MV-4-11 (cell line): Measurements from ENCODE around the gene MICALL2.
"Not testable (repeated sequence)": the region's sequence is repeated elsewhere in the genome, so short reads cannot be mapped to it uniquely, and the experiment has no call there.

Experiments used
- DNase-seq: peaks from one replicate; lab custom pipeline; 2025; lab: John Stamatoyannopoulos, UW

MICALL2 gene

GRCh38 chr7:1447551-1448244, 11.6 kb downstream of the MICALL2 start:
- DNase-seq = no peak

DNA sequence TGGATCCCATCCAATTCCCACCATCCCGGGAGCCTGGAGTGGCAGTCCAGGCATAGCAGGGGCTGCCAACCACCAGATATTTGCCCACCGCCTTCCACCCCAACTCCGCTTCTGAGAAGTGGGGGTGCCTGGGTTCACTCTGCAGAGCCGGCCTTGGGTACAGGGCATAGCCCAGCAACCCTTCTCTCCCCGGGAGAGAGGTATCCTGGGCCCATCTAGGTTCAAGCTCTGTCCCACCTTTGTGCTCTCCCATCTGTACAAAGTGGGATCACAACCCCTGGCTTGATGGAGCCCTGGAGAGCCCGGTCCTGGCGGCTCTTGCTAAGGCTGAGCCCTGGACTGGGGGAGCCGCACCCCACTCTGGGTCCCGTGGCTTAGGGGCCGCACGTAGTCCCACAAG, 12.2 kb downstream of the MICALL2 start:
- DNase-seq = no peak

GRCh38 chr7:1446620-1447032, 12.6 kb downstream of the MICALL2 start:
- no peak for DNase-seq

- DNase-seq = not testable (repeated sequence)
Observed at GRCh38 chr7:1446026-1446425, 13.2 kb downstream of the MICALL2 start.

DNA sequence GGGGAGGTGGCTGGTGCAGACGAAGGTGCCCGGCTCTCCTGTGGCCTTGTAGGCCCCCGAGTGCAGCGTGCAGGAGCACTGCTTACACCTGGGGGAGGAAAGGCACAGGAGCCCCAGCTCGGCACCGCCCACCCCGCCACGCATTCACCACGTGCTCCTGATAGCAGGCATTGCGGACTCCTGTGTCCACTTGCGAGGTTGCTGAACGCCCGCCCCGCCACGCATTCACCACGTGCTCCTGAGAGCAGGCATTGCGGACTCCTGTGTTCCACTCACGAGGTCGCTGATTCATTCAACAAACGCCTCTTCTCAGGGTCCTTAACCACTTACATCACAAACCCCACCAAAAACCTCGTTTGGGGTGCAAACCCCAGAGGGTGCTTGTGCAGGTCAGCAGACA, 13.9 kb downstream of the MICALL2 start:
- no peak for DNase-seq

DNA sequence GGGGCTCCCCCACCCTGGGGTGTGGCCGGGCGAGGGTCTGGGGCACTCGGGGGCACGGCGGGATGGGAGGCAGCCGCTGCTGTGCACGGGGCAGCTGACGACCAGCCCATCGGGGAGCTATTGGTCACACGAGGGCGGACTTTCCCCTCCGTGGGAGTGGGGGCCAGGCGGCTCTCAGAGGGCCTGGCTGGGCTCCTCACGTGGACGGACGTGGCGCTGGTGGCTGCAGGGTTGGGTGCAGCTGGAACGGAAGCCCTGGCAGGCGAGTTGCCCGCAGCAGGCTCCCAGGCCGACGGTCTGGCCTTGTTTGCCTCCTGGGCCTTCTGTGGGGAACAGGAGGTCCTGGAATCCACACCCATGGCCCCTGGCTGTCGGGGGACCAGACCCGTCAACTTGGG, 14.3 kb downstream of the MICALL2 start:
- no peak for DNase-seq

- no peak for DNase-seq
Observed at GRCh38 chr7:1444214-1444924, 14.9 kb downstream of the MICALL2 start.

DNA sequence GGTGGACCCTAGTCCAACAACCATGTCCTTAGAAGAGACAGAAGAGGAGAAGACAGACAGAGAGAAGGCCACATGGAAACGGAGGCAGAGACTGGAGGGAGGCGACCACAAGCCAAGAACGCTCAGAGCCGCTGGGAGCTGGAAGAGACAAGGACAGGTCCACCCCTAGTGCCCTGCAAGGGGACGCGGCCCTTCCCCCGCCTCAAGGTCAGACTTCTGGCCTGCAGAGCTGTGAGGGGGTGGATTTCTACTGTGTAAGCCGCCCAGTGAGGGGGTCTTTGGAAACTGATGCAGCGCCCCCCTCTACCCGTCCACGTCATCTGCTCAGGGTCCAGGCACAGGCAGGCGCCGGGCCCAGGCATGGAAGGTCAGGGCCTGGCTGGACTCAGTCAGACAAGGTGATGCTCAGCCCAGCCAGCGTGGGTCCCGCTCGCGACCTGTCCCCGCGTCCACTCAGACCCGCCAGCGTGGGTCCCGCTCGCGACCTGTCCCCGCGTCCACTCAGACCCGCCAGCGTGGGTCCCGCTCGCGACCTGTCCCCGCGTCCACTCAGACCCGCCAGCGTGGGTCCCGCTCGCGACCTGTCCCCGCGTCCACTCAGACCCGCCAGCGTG, 15.6 kb downstream of the MICALL2 start:
- not testable (repeated sequence) for DNase-seq

GRCh38 chr7:1442355-1443124, 16.7 kb downstream of the MICALL2 start:
- DNase-seq = no peak

DNA sequence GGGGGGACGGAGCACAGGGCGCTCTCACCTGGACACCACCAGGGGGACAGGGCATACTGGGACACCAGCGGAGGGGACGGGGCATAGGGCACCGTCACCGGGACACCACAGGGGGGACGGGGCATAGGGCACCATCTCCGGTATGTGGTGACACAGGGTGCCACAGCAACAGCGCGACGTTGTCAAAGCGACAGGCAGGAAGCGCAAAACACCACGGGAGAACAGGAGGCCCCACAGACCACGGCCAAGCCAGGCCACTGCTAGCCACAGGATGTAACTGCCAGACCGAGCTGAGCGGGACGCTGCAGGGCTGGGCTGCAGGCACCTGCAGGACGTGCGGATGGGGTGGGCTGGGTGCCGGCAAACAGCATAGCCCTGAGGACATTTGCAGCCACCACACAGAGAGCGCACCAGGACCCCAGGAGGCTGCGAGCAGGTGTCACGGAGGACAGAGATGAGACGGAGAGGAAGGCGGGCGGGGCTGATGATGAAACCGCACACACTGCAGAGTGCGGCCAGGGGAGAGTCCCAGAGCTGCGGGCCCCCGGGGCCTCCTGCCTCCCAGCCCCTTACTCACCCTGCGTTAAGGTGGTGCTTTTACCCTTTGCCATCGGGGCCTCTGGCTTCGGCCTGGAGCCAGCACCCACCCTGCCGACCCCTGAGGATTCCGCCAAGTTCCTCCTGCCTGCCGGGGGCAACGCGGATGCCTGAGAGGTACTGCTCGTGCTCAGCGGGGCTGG, 17.5 kb downstream of the MICALL2 start:
- DNase-seq = no peak

DNA sequence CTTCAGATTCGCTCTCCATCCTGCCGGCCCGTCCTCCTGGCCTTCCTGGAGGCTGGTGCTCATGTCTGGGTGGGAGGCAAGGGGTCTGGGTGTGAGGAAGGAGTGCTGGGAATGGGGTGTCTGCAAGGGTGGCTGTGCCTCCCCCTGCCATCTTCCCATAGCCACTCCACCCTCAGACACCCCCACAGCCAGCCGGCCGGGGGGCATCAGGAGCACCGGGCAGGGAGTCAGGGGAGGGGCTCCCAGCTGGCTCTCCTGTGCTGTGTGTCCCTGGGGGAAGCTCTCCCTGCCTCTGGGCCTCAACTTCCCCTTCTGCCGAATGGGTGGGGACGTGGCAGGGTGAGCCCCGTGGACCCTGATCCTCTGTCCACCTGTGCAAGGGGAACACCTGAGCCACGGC, 18.6 kb downstream of the MICALL2 start:
- no peak for DNase-seq

DNA sequence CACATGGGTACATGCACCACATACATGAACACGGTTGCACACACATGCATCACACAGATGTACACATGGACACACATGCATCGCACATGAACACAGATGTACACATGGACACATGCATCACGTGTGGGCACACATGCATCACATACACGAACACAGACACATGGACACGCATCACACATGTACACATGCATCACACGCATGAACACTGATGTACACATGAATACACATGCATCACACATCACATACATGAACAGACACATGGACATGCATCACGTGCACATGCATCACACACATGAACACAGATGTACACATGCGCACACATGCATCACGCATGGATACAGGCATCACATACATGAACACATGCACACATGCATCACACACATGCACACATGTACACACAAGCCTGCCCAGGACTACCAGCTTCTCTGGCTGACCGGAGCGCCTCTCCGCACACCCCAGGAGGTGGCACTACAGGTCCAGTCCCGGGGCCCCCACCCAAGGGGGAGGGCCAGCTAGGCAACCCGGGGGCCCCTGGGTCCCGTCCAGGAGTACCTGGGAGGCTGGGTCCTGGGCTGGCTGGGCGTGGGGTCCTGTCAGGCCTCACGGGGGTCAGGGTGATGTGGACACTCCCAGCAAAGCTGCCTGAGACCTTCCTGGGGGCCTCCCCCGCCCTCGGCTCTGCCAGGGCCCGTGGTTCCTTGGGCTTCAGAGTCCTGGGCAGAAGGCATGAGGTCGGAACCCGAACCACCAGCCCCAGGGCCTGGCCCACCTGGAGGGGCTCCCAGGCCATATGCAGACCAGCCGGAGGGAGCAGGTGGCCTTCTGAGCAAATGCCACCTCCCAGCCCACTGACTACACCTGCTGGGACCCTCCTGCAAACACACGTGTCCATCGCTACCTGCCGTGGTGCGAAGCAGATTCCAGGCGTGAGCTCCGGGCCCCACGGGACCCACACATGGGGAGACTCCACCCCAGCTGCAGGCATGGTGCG, 19.6 kb downstream of the MICALL2 start:
- no peak for DNase-seq

DNA sequence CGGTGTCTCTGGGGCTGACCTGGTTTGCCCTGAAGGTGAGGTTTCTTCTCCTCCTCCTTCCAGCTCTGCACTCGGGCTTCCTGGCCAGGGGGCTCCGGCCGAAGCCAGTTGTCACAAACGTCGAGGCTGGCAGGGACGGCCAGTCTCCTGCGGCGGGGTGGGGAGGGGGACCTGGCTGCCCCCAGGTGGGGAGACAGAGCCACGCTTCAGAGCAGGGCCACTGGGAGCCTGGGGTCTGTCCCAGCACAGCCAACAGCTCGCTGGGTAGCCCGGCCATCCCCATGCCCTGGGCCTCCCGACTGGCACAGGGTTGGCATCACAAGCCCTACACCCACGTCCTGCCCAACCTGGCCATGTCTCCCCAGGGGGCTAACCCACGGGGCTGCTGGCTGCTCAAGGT, 20.4 kb downstream of the MICALL2 start:
- DNase-seq = no peak

DNA sequence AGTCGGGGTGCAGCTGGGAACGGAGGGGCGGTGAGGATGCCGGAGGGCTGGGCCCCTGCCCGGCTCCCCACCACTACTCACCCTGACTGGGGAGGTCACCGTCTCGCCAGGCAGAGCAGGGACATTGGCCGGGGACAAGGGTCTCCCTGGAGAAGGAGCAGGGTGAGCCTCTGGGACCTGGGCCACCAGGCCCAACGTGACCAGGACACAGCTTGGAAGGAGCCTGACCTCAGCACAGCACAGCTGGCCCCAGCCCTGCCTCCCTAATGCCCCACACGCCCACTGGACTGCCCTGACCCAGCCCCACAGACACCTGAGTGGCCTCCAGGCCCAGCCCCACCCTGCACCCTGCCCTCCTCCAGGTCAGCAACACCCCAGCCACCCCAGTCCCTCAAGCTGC, 21.1 kb downstream of the MICALL2 start:
- no peak for DNase-seq

- no peak for DNase-seq
Observed at GRCh38 chr7:1437155-1437880, 22.0 kb downstream of the MICALL2 start.

- no peak for DNase-seq
Observed at GRCh38 chr7:1436608-1437007, 22.7 kb downstream of the MICALL2 start.

DNA sequence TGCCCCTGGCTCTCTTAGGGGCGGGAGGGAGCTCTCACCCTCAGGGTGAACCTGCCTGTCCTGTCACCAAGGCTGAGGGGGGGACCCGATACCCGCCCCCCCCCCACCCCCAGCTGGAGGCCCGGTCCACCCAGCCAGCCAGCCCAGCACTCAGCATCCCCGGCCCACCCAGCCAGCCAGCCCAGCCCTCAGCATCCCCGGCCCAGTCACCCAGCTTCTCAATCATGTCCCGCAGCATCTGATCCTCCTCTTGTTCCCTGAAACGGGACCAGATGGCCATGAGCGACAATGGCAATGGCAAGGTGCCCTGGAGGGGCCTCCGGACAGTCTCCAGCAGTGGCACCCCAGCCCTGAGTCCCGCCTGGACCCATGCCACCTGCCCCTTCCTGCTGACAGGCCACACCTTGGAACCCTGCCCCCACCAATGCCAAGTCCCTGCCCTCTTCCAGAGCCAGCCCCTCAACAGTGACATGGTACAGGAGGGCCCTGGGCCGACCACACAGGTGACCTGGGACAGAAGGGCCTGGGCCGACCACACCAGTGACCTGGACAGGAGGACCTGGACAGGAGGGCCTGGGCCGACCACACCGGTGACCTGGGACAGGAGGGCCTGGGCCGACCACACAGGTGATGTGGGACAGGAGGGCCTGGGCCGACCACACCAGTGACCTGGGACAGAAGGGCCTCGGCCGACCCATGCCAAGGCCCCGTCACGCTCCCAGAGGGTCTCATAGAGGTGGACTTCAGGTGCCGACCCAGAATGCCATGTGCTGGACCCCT, 24.2 kb downstream of the MICALL2 start:
- DNase-seq = no peak

GRCh38 chr7:1434165-1434718, 25.0 kb downstream of the MICALL2 start:
- DNase-seq = no peak
